Occipital lobe (tissue), 2 donors: ENCODE data around the gene MARF1. TPM values are rescaled to one million over a fixed set of nuclear protein-coding genes. Genes with fewer than 3 reads are reported as not detected.

Experiments
- DNase-seq: peaks from one replicate; lab custom pipeline; 2025; lab: John Stamatoyannopoulos, UW
- total RNA-seq: library from RNA; depleted of rRNA; stranded (reverse); fragments of >200 nt; gene quantifications from one replicate; pipeline ENCODE4 v1.2.3, GENCODE V29; 2014

The MARF1 gene
- total RNA-seq, 1 donor from 2014 or later, result 24.0 TPM

- no peak for DNase-seq
These were observed 40.5 kb downstream of the MARF1 start for GRCh38 chr16:15602285-15603044.

DNA sequence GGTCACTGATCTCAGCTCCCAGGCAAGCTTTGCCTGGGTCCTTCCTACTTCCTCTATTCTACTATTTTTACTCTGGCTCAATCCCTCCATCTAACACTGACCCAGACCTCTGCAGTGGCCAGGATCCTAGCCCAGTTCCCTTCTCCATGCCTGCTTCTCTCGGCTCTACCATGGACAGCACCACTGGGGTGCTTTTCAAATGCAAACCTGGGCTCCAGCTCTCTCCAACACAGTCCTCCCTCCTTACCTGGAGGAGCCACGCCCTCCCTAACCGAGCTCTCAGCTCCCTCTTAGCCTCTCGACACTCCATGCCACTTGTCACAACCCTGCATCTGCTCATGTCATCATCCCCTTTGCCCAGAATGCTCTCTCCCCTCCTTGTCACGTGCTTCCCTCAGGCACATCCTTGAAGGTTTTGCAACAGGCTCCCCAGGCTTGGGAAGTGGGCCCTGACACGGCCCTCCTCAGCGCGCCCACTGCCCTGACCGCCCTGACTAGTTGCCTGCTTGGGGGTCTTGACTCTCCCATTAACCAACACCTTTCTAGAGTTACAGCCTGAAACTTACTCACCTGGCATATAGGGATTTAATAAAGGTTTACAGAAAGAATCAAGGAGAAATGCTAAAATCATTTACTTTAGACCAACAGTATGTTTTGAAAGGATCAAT, 41.6 kb downstream of the MARF1 start:
- no peak for DNase-seq

DNA sequence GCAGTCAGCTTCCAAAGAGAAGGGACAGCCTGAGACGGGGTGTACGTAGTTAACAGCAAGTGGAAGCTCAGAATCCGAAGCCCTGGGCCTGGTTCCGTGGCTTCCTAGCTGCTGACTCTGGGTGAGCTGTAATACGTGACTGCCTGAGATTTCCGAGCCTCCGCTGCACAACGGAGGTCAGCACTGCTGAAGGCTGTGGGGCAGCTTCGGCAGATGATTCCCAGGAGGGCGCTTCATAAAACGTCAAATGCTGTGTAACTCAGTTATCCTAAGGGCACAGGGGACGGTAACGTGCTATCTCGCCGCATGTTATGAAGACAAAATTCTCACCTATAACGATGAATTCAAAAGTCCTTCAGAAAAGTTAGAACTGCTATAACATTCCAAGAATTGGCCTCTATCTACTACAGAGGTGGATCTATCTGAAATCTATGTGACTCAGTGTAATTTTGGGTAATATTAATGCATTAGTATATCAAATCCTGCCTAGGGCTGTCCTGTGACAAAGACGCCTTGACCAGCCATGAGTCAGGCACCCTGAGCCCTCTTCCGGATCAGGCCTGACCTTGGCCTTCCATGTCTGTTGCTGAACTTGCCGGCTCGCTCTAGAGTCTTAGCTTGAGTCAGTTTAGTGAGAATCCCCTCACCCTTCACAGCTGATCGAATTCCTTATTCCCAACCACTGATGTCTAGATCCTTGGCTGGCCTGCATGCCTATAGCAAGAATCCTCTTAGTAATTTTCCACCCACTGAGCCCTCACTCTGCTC, 43.5 kb downstream of the MARF1 start:
- DNase-seq, result no peak

DNA sequence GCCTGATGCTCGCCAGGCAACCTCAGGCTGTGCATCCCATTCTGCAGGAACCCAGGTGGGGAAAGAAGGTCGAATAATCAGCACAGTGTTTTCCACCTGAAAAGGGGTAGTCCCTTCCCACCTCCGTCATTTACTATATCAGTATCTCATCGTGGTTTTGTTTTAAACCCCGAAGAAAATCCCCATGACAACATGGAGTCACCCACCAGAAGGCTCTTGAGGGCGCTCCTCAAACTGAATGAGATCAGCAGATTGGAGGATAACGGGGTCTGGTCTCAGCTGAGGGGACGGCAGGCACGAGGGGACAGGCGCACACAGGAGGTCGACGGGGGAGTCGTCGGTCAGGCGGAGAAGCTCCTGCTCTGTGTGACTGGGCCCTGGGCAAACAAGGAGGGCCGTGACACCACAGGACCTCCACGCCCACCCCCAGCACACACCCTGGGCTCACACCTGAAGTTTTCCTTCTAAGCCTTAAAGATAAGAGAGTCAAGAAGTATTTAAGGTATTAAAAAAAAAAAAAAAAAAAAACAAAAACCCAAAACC, 44.2 kb downstream of the MARF1 start:
- no peak for DNase-seq

DNA sequence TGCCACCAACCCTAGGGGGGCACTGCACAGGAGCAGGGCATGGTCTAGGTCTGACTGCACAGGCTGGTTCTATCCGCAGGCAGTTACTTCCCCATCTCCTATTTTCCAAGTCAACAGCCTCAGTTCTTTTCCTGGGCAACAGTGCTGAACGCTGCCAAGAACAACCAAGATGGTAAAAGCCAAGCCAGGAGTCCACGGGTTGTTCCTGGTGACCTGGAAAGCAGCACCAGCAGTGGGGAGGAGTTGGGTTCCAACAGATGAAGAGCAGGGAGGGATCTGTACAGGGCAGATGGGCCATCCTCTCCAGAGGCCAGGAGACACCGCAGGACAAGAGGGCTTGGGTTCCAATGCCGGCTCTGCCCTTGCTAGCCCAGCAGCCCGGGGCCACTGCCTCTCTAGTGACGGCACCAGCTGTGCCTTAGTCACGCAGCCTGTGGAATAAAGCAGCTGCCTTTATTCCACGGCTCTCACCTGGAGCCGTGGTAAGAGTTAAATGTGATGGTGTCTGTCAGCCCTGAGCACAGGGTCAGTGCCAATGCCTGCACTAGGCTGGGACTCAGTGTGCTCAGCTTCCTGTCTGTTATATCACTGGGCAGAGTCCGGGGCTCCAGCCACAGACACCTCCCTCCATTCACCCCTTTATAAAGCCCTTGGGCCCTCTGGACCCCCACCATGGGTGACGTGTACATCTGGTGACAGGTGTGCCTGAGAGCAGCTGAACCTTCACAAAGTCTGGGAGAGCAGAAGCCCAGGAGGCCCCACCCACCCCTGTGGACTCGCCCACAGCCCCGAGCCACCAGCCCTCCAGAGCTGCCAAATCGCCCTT, 44.9 kb downstream of the MARF1 start:
- DNase-seq, result no peak

DNA sequence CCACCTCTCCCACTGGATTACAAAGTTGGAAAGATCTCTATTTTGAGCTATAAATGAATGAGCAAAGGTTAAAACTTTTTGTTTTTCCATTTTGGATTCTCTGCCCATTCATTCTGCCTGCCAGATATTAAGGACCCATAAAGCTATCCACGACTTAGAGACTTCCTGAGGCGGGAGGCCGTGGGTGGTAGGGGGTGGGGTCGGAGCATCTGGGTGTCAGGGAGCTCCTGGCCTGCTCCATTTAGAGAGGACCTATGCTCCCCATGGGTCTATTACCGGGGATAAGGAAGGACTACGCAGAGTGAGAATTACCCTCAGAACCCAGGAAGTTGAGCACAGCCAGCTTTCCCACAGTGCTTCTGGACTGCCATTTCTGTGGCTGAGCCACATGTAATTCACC, 45.8 kb downstream of the MARF1 start:
- DNase-seq, result no peak

DNA sequence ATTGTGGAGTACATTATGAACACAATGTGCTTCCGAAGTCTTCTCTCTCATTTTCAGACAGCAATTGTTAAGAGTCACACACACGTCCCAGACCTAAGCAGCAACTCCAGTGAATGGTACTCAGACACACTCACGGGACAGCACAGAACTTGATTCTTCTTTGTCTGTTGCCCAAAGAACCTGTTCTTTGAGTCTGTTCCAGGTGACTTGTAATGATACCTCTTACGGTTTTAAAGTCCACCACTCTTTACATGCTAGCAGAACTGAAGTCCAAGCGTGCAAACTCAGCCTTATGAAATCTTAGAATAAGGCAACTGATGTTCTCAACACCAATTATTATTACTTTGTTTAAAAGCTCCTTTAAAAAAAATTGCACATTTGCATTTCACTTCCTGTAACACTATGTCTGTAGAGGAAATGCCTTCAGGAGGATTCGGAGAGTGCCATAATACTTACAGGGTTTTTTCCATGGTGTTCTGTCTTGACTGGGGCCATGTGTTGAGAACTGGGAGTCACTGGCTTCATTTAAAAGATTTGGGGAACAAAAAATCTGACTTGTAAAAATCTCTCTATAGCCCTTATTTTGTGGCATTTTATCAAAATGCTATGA, 48.1 kb downstream of the MARF1 start:
- no peak for DNase-seq

- no peak for DNase-seq
These were observed 49.7 kb downstream of the MARF1 start for GRCh38 chr16:15593235-15593634.

DNA sequence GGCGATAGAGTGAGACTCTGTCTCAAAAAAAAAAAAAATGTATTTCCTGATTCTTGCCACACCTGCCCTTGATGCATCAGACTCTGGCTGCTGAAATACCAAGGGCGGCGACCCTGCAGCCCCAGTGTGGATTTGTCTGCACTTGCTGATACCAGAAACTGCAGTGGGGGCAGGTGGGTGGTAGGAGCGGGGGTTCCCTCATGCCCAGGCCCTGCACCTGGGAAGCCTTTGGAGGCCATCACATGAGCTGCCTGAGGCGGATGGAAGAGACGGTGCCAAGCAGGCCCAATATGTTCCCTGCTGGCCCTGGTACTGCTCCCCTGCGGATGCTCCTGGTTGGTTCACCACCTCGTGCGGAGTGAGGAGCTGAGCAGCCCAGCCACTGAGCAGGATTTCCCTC, 50.6 kb downstream of the MARF1 start:
- DNase-seq, result no peak

DNA sequence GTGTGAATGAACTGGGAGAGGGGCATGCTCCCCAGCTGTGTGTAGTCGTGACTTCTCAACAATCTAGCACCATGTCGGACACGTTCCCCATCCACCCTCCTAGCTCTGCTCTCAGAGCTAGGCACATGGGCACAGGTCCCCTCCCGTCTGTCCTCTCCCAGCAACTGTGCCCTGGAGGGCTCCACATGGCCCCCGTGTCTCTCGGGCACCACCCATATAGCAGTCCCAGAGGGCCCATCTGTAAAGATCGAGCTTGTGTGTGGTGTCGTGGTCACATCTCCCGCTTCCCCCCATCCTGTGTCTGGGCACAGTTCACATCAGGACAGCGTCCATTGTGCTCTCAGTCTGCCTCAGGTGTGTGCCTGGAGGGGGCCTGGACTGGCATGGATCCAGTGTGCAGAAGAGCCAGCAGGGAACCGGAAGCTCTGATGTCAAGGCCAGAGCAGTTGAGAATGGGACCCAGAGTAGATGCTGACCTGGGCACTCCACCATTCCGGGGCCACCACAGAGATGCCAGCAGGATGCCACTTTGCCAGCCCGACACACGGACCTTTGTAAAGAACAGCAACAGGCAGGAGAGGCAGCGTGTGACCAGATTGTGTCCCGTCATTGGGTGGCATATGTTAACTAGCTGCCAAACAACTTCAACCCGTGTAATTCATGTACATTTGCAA, 55.7 kb downstream of the MARF1 start:
- no peak for DNase-seq

DNA sequence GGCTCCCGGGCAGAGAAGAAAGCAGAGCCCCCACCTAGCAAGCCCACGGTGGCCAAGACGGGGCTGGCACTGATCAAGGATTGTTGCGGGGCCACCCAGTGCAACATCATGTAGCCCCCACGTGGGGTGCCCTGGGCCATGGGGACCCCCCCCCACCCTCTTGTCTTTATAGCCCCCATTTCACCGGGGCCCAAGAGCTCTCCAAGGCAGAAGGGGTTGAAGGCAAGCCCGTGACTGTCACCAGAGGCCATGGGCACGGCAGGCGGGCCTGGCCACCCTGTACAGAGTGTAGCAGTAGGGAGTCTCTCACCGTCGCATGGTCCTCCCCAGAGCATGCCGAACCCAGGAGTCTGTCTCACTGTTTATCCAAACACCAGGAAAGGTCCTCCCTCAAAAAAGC, 56.2 kb downstream of the MARF1 start:
- no peak for DNase-seq

GRCh38 chr16:15585956-15586355, 57.0 kb downstream of the MARF1 start:
- DNase-seq, result no peak

- no peak for DNase-seq
These were observed 59.4 kb downstream of the MARF1 start for GRCh38 chr16:15583526-15583925.

GRCh38 chr16:15581127-15581815, 61.7 kb downstream of the MARF1 start:
- no peak for DNase-seq

DNA sequence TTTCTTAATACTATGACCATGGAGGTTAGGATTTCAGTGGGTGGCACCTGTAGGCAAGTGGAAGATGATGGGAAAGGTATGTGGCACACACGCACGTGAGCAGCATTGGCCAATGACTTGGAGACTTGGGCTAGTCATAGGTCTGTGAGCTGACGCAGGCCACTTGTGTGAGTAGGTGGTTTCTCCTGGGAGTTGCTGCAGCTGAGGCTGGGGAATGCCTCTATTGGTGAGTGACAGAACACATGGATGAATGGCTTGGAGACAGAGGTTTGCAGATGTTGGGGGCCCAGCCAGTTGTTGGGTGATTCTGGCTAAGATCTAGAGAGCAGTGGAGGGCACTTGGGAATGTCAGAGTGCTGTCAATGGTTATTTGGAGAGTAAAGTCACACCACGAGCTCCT, 64.1 kb downstream of the MARF1 start:
- no peak for DNase-seq

- DNase-seq, result no peak
These were observed 65.7 kb downstream of the MARF1 start for GRCh38 chr16:15576960-15577958.

DNA sequence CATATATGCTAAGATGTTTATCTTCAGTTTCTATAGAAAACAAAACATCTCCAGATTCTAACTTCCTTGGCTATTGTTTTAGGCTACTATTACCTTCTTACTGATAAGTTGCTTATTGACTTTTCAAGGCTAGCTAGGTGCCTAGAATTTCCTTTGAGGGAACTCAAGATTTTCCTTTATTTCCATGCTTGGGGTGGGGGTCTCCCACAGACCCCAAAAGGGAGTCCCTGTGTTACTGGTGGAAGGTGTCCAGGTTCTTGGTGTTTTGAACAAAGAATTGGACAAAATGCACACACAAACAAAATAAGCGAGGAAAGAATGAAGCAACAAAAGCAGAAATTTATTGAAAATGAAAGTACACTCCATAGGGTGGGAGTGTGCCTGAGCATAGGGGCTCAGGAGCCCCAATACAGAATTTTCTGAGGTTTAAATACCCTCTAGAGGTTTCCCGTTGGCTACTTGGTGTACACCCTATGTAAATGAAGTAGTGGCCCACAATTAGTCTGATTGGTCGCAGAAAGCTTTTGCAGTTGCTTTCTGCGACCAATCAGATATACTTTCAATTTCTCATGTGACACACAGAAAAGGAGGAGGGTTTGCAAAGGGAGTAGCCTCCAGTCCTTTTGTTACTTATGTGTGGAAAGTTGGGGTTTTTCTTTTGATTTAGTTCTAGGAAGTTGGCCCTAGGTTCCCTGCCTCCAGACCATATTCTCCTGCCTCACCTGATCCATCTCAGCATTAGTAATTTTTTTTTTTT, 67.5 kb downstream of the MARF1 start:
- DNase-seq, result no peak

GRCh38 chr16:15574614-15574948, 68.4 kb downstream of the MARF1 start:
- no peak for DNase-seq
